ENCODE measurements around the gene RELN.

DNA sequence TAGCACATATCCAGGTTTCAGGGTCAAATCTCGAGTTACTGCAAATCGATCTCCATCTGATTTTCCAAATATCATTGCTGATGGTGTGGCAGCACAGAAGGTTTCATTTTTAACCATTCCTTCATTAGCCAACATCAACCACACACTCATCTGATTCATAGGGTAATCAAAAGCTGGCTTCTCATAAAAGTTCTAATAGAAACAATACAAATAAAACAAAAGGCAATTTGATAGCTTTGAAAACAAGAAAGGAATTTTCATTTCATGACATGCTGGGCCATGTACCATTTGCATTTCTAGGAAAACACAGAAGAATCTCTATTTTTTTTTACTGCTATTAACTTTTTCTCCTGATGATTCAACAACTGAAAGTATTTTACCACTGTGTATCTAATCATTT lies 395.8 kb downstream of the RELN start:
- TF ChIP-seq ESRRG (CRISPR knock-in tag; IDR thresholded peaks at IDR 0.05) (no peak), ZFP3 (CRISPR knock-in tag; IDR thresholded peaks at IDR 0.05) (no peak), ZNF8 (CRISPR knock-in tag; IDR thresholded peaks at IDR 0.05) (no peak), PPARA (CRISPR knock-in tag; IDR thresholded peaks at IDR 0.05; ENCODE audit: borderline replicate concordance) (no peak), SNAI2 (CRISPR knock-in tag; IDR thresholded peaks at IDR 0.05) (no peak), ARNTL (CRISPR knock-in tag; IDR thresholded peaks at IDR 0.05; ENCODE audit: borderline replicate concordance, low read depth) (no peak), ZFP30 (CRISPR knock-in tag; IDR thresholded peaks at IDR 0.05) (no peak), OSR1 (CRISPR knock-in tag; IDR thresholded peaks at IDR 0.05) (no peak), ZNF565 (CRISPR knock-in tag; conservative IDR thresholded peaks at IDR 0.05; ENCODE audit: low read depth) (no peak), RARB (CRISPR knock-in tag; IDR thresholded peaks at IDR 0.05) (no peak), CSDC2 (CRISPR knock-in tag; IDR thresholded peaks at IDR 0.05) (no peak)
- TF ChIP-seq, protein P1, sequence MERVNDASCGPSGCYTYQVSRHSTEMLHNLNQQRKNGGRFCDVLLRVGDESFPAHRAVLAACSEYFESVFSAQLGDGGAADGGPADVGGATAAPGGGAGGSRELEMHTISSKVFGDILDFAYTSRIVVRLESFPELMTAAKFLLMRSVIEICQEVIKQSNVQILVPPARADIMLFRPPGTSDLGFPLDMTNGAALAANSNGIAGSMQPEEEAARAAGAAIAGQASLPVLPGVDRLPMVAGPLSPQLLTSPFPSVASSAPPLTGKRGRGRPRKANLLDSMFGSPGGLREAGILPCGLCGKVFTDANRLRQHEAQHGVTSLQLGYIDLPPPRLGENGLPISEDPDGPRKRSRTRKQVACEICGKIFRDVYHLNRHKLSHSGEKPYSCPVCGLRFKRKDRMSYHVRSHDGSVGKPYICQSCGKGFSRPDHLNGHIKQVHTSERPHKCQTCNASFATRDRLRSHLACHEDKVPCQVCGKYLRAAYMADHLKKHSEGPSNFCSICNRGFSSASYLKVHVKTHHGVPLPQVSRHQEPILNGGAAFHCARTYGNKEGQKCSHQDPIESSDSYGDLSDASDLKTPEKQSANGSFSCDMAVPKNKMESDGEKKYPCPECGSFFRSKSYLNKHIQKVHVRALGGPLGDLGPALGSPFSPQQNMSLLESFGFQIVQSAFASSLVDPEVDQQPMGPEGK (CRISPR knock-in tag; IDR thresholded peaks at IDR 0.05; ENCODE audit: borderline replicate concordance), result no peak
- TF ChIP-seq, protein P2, sequence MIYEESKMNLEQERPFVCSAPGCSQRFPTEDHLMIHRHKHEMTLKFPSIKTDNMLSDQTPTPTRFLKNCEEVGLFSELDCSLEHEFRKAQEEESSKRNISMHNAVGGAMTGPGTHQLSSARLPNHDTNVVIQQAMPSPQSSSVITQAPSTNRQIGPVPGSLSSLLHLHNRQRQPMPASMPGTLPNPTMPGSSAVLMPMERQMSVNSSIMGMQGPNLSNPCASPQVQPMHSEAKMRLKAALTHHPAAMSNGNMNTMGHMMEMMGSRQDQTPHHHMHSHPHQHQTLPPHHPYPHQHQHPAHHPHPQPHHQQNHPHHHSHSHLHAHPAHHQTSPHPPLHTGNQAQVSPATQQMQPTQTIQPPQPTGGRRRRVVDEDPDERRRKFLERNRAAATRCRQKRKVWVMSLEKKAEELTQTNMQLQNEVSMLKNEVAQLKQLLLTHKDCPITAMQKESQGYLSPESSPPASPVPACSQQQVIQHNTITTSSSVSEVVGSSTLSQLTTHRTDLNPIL (CRISPR knock-in tag; IDR thresholded peaks at IDR 0.05; ENCODE audit: low read depth), result no peak

All from SK-N-SH treated with all-trans-retinoic acid at 6 μM for 48 hours (cell line).